PC-3 (cell line): ENCODE data around the gene KRTAP6-2.

Experiments
- EZH2 ChIP-seq: fragments of 300-600 bp; sonication (generic); IDR thresholded peaks from one replicate; pipeline ENCODE4 v1.6.1; 2017; ENCODE audit warnings: antibody characterized with exemption, mild to moderate bottlenecking, low read length; ENCODE audit not compliant: unreplicated experiment
- EZH2phosphoT487 ChIP-seq: fragments of 300-600 bp; sonication (generic); IDR thresholded peaks from 2 replicates; pipeline ENCODE4 v1.6.1; 2018; ENCODE audit warnings: mild to moderate bottlenecking, antibody characterized with exemption, low read length, borderline replicate concordance
- TF ChIP-seq, protein P1 (sequence below): fragments of 300-600 bp; sonication (generic); conservative IDR thresholded peaks from 2 replicates; pipeline ENCODE4 v1.5.1; 2017; ENCODE audit warnings: antibody characterized with exemption, low read depth, mild to moderate bottlenecking, low read length

GRCh38 chr21:30555095-30555494 is 43.6 kb downstream of the KRTAP6-2 start:
- TF ChIP-seq, protein P1, sequence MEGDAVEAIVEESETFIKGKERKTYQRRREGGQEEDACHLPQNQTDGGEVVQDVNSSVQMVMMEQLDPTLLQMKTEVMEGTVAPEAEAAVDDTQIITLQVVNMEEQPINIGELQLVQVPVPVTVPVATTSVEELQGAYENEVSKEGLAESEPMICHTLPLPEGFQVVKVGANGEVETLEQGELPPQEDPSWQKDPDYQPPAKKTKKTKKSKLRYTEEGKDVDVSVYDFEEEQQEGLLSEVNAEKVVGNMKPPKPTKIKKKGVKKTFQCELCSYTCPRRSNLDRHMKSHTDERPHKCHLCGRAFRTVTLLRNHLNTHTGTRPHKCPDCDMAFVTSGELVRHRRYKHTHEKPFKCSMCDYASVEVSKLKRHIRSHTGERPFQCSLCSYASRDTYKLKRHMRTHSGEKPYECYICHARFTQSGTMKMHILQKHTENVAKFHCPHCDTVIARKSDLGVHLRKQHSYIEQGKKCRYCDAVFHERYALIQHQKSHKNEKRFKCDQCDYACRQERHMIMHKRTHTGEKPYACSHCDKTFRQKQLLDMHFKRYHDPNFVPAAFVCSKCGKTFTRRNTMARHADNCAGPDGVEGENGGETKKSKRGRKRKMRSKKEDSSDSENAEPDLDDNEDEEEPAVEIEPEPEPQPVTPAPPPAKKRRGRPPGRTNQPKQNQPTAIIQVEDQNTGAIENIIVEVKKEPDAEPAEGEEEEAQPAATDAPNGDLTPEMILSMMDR = no peak
- no peak for TF ChIP-seq EZH2
- TF ChIP-seq EZH2phosphoT487 = no peak
